Esophagus squamous epithelium (tissue), 4 donors: ENCODE measurements around the gene HERC5.

Experiments used
- CTCF ChIP-seq, 6 experiments: fragments of 450-650 bp in 4 of 6; fragments of 200-600 bp in 2 of 6; sonication (generic) in 2 of 6; IDR thresholded peaks; one replicate each; pipeline ENCODE4 v1.5.1; 2016 to 2019; ENCODE audit warnings: antibody characterized with exemption in 6 of 6, mild to moderate bottlenecking in 4 of 6, moderate library complexity in 4 of 6
- POLR2A ChIP-seq, 4 donors: fragments of 450-650 bp; IDR thresholded peaks; one replicate each; pipeline ENCODE4 v1.6.1; 2017; ENCODE audit warnings: antibody characterized with exemption in 4 of 4, mild to moderate bottlenecking in 4 of 4, moderate library complexity in 3 of 4

- TF ChIP-seq CTCF (IDR thresholded peaks at IDR 0.05) = no peak
- no peak for TF ChIP-seq POLR2A (IDR thresholded peaks at IDR 0.05)
Measured at GRCh38 chr4:88440146-88440545, 16.8 kb upstream of the HERC5 start.
